Astrocyte (in vitro differentiated cells and primary cell): ENCODE data around the gene EPB41L4B.

Experiments used
- EZH2 ChIP-seq: IDR thresholded peaks from 2 replicates; pipeline ENCODE4 v1.6.1; 2012; ENCODE audit warnings: mild to moderate bottlenecking, low read length, inconsistent platforms; ENCODE audit not compliant: insufficient read depth
- TF ChIP-seq, protein P1 (sequence below): IDR thresholded peaks from 2 replicates; pipeline ENCODE4 v1.5.1; 2011; ENCODE audit warnings: low read depth, mild to moderate bottlenecking, inconsistent platforms, low read length, moderate library complexity; ENCODE audit not compliant: insufficient read depth

DNA sequence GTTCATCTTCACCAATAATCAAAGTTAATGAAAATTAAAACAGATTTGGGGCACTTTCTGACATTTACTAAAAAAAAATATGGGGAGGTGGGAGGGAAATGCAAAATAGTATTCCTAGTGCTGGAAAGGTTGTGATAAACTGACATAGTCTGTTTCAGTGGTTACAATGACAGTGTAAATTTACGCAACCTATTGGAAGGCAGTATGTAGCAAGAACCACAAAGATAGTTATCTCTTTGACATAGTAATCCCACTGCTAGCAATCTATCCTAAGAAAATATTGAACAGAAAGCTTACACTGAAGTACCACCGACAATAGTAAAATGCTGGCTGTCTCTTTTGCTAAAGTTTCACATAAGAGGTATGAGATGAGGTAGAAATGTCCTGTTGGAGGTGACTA is 15.1 kb upstream of the EPB41L4B start:
- TF ChIP-seq, protein P1, sequence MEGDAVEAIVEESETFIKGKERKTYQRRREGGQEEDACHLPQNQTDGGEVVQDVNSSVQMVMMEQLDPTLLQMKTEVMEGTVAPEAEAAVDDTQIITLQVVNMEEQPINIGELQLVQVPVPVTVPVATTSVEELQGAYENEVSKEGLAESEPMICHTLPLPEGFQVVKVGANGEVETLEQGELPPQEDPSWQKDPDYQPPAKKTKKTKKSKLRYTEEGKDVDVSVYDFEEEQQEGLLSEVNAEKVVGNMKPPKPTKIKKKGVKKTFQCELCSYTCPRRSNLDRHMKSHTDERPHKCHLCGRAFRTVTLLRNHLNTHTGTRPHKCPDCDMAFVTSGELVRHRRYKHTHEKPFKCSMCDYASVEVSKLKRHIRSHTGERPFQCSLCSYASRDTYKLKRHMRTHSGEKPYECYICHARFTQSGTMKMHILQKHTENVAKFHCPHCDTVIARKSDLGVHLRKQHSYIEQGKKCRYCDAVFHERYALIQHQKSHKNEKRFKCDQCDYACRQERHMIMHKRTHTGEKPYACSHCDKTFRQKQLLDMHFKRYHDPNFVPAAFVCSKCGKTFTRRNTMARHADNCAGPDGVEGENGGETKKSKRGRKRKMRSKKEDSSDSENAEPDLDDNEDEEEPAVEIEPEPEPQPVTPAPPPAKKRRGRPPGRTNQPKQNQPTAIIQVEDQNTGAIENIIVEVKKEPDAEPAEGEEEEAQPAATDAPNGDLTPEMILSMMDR, result no peak
- no peak for TF ChIP-seq EZH2
